ENCODE measurements around the gene MLH3. TPM values are rescaled to one million over a fixed set of nuclear protein-coding genes. Genes with fewer than 3 reads are reported as not detected.

MLH3 gene
- total and polyA plus RNA-seq, 2 donors (not counting 3 experiments of a cell fraction or from before 2014, with no cell fraction given): 4.8 to 16.5 TPM

DNA sequence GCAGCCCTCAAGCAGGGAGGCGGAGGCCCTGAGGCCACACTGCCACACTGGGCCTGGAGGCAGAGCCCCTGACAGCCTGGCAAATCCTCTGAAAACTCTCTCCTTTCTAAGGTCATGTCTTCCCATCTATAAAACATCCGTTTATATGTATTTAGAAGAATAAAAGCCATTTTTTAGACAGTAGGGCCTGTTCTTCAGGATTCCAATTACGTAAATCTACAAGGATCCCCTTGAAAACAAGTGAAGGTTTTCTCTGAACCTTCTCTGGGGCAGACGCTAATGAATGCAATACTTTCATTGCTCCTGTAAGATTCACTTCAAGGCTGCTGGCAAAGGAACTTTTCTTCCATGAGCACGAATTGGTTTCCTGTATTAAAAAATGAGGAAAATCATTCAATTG lies 35.8 kb downstream of the MLH3 start:
- Histone ChIP-seq H3K79me2 (ENCODE audit: control insufficient read depth, insufficient read depth, low read length) (no peaks in the 10 kb centered on the region), H3K27ac (ENCODE audit: insufficient read depth, low read depth, low read length) (no peak overlapping the region), H2AFZ (ENCODE audit: low read depth, low read length) (no peak overlapping the region), H3K4me1 (ENCODE audit: control insufficient read depth, extremely low read depth, insufficient read depth, low read length) (peaks cover 14% of the 10 kb centered on the region), H3K4me3 (replicated peaks in 1 of 3; ENCODE audit: insufficient read depth in 1 of 3, low read depth in 1 of 3, low read length in 3 of 3) (no peak overlapping the region), H3K36me3 (ENCODE audit: control insufficient read depth in 2 of 2, extremely low read depth in 1 of 2, insufficient read depth in 2 of 2, low read length in 2 of 2) (peaks cover 4 to 14% of the 10 kb centered on the region in 2 experiments), H3K9me1 (replicated peaks; ENCODE audit: control insufficient read depth, extremely low read depth, insufficient read depth, low read length) (no peaks in the 10 kb centered on the region), H3K9me3 (replicated peaks; ENCODE audit: control insufficient read depth, insufficient read depth, low read length) (no peaks in the 10 kb centered on the region), H4K20me1 (replicated peaks; ENCODE audit: control insufficient read depth, extremely low read depth, insufficient read depth, low read length) (no peaks in the 10 kb centered on the region), H3K9ac (replicated peaks; ENCODE audit: extremely low read depth, insufficient read depth, low read length) (no peak overlapping the region), H3K27me3 (ENCODE audit: control insufficient read depth in 2 of 2, insufficient read depth in 2 of 2, low read length in 2 of 2) (no peaks in the 10 kb centered on the region), H3K4me2 (ENCODE audit: insufficient read depth, low read length) (no peak overlapping the region)
- TF ChIP-seq EZH2 (IDR thresholded peaks at IDR 0.05; ENCODE audit: borderline replicate concordance, low read depth, low read length, severe bottlenecking) (no peak), POLR2AphosphoS5 (IDR thresholded peaks at IDR 0.05; ENCODE audit: insufficient read depth, low read depth, low read length) (no peak), JUN (IDR thresholded peaks at IDR 0.05; ENCODE audit: borderline replicate concordance, insufficient read depth, insufficient read length, low read depth) (no peak), POLR2A (IDR thresholded peaks at IDR 0.05; ENCODE audit: low read depth, low read length) (no peak), GATA2 (IDR thresholded peaks at IDR 0.05; ENCODE audit: insufficient read depth, insufficient read length, low read depth, low read length) (no peak), MYC (IDR thresholded peaks at IDR 0.05; ENCODE audit: low read depth, low read length) (no peak), FOS (IDR thresholded peaks at IDR 0.05; ENCODE audit: borderline replicate concordance, insufficient read depth, low read length) (no peak)
- TF ChIP-seq, protein P1, sequence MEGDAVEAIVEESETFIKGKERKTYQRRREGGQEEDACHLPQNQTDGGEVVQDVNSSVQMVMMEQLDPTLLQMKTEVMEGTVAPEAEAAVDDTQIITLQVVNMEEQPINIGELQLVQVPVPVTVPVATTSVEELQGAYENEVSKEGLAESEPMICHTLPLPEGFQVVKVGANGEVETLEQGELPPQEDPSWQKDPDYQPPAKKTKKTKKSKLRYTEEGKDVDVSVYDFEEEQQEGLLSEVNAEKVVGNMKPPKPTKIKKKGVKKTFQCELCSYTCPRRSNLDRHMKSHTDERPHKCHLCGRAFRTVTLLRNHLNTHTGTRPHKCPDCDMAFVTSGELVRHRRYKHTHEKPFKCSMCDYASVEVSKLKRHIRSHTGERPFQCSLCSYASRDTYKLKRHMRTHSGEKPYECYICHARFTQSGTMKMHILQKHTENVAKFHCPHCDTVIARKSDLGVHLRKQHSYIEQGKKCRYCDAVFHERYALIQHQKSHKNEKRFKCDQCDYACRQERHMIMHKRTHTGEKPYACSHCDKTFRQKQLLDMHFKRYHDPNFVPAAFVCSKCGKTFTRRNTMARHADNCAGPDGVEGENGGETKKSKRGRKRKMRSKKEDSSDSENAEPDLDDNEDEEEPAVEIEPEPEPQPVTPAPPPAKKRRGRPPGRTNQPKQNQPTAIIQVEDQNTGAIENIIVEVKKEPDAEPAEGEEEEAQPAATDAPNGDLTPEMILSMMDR (IDR thresholded peaks at IDR 0.05; ENCODE audit: extremely low read depth in 1 of 2, insufficient read depth in 1 of 2, low read depth in 1 of 2, low read length in 2 of 2): no peak
- TF ChIP-seq, protein P2, sequence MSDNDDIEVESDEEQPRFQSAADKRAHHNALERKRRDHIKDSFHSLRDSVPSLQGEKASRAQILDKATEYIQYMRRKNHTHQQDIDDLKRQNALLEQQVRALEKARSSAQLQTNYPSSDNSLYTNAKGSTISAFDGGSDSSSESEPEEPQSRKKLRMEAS (IDR thresholded peaks at IDR 0.05; ENCODE audit: insufficient read depth, insufficient read length): no peak
- intact Hi-C loops (cut with micrococcal nuclease): no loop called here
- DNase-seq (ENCODE audit: low read depth, low spot score) (no peak), FAIRE-seq (no peak)
- BruUV-seq (replicated peaks): no TSS peak
- ChIA-PET POLR2A (no interaction called here), CTCF (interaction anchor here (1.3 kb wide), 1 partner anchor 9 kb away, joined by 3 read pairs; no protein-coding TSS in a partner anchor)
- dilution Hi-C loops (cut with MboI; ENCODE audit: extremely low pct_ligation_motif_present, low sequenced_read_pairs): no loop called here

Data from endothelial cell of umbilical vein (primary cell).